GM12878 (cell line): ENCODE data around the gene DEPDC1.

Source experiments
- BRCA1 ChIP-seq: IDR thresholded peaks from 2 replicates; pipeline ENCODE4 v1.6.1; 2011; ENCODE audit warnings: low read depth, low read length, improper control_type of control experiment
- E2F4 ChIP-seq: IDR thresholded peaks from 2 replicates; pipeline ENCODE4 v1.6.1; 2012; ENCODE audit warnings: low read depth, low read length, improper control_type of control experiment
- KDM1A ChIP-seq: fragments of 200-600 bp; sonication (generic); IDR thresholded peaks from 2 replicates; pipeline ENCODE4 v1.6.1; 2016; ENCODE audit warnings: borderline replicate concordance
- MXI1 ChIP-seq: fragments of 150-350 bp; IDR thresholded peaks from 2 replicates; pipeline ENCODE4 v1.6.1; 2011; ENCODE audit warnings: low read depth, mild to moderate bottlenecking, inconsistent platforms, low read length, improper control_type of control experiment
- REST ChIP-seq: IDR thresholded peaks from 2 replicates; pipeline ENCODE4 v1.6.1; 2012; ENCODE audit warnings: mild to moderate bottlenecking, low read depth, low read length
- SIN3A ChIP-seq: IDR thresholded peaks from 2 replicates; pipeline ENCODE4 v1.6.1; 2012; ENCODE audit warnings: low read depth, low read length, improper control_type of control experiment
- USF1 ChIP-seq: IDR thresholded peaks from 2 replicates; pipeline ENCODE4 v1.6.1; 2011; ENCODE audit warnings: borderline replicate concordance, low read depth, mild to moderate bottlenecking, moderate library complexity, mixed read lengths, low read length; ENCODE audit not compliant: insufficient read depth; ENCODE audit errors: extremely low read length
- ZNF207 ChIP-seq: fragments of 450-650 bp; IDR thresholded peaks from 2 replicates; pipeline ENCODE4 v1.6.1; 2014; ENCODE audit warnings: antibody characterized with exemption, mild to moderate bottlenecking, borderline replicate concordance
- ZNF274 ChIP-seq: IDR thresholded peaks from one replicate; pipeline ENCODE4 v1.8.0; 2011; ENCODE audit not compliant: insufficient read length, insufficient read depth
- TF ChIP-seq, protein P1 (sequence below), 3 experiments: IDR thresholded peaks in 2 of 3; conservative IDR thresholded peaks in 1 of 3; 2 replicates each; pipeline ENCODE4 v1.5.1; 2011; ENCODE audit warnings: low read depth in 3 of 3, low read length in 3 of 3, mild to moderate bottlenecking in 3 of 3, control low read depth in 2 of 3, moderate library complexity in 2 of 3, inconsistent platforms in 1 of 3, mixed read lengths in 1 of 3; ENCODE audit not compliant: control insufficient read depth in 2 of 3, insufficient read depth in 1 of 3; ENCODE audit errors: extremely low read depth in 1 of 3

- no peak for TF ChIP-seq ZNF207
- no peak for TF ChIP-seq REST
- no peak for TF ChIP-seq SIN3A
- no peak for TF ChIP-seq MXI1
- no peak for TF ChIP-seq ZNF274
- TF ChIP-seq E2F4: no peak
- TF ChIP-seq, protein P1, sequence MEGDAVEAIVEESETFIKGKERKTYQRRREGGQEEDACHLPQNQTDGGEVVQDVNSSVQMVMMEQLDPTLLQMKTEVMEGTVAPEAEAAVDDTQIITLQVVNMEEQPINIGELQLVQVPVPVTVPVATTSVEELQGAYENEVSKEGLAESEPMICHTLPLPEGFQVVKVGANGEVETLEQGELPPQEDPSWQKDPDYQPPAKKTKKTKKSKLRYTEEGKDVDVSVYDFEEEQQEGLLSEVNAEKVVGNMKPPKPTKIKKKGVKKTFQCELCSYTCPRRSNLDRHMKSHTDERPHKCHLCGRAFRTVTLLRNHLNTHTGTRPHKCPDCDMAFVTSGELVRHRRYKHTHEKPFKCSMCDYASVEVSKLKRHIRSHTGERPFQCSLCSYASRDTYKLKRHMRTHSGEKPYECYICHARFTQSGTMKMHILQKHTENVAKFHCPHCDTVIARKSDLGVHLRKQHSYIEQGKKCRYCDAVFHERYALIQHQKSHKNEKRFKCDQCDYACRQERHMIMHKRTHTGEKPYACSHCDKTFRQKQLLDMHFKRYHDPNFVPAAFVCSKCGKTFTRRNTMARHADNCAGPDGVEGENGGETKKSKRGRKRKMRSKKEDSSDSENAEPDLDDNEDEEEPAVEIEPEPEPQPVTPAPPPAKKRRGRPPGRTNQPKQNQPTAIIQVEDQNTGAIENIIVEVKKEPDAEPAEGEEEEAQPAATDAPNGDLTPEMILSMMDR (IDR thresholded peaks at IDR 0.05 in 2 of 3, conservative IDR thresholded peaks at IDR 0.05 in 1 of 3; ENCODE audit: control insufficient read depth in 2 of 3, extremely low read depth in 1 of 3, insufficient read depth in 1 of 3, low read depth in 3 of 3, low read length in 3 of 3): no peak
- no peak for TF ChIP-seq BRCA1
- TF ChIP-seq KDM1A: no peak
- no peak for TF ChIP-seq USF1
Measured at GRCh38 chr1:68429233-68429808, 67.6 kb downstream of the DEPDC1 start.
